ENCODE data around the gene SCGN. TPM values are rescaled to one million over a fixed set of nuclear protein-coding genes. Genes with fewer than 3 reads are reported as not detected.

Gene SCGN
- total and polyA plus RNA-seq, 2 of the 4 experiments (the other 2 are of a cell fraction), result not detected

DNA sequence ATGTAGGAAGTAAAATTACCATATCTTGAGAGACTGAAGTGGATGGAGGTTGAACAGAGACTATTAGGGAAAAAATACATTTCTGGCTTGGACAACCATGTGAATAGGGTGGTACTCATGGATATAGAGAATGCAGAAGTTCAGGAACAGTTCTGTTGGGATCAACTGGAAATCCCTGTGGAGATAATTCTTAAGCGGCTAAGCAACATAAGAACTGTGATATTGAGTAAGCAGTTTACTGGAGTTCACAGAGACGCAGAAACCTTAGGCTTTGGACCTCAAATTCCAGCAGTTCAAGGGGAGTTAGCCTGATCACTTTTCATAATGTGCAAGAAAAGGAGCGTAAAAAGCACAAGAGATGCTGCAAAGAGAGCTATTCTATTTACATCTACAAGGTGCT is 78.9 kb downstream of the SCGN start:
- Histone ChIP-seq H2BK20ac (ENCODE audit: low read depth, low read length) (no peak overlapping the region), H2AK9ac (replicated peaks; ENCODE audit: low read depth, low read length, poor library complexity) (no peak overlapping the region), H2AFZ (replicated peaks; ENCODE audit: low read length, poor library complexity) (no peak overlapping the region), H3K27ac (ENCODE audit: insufficient read depth, low read length) (no peak overlapping the region), H3K4me2 (ENCODE audit: low read depth, low read length) (no peak overlapping the region), H2AK5ac (ENCODE audit: low read depth, low read length) (no peak overlapping the region), H3K56ac (ENCODE audit: extremely low read depth, insufficient read depth, low read length) (no peak overlapping the region), H3K14ac (replicated peaks; ENCODE audit: low read depth, low read length) (no peak overlapping the region), H3K4me1 (ENCODE audit: control insufficient read depth, insufficient read depth, low read length) (no peaks in the 10 kb centered on the region), H3K9ac (ENCODE audit: low read depth, low read length) (no peak overlapping the region), H3K4ac (ENCODE audit: low read depth, low read length) (no peak overlapping the region), H4K5ac (ENCODE audit: low read depth, low read length) (no peak overlapping the region), H3K9me3 (ENCODE audit: control insufficient read depth, insufficient read depth, low read length) (no peaks in the 10 kb centered on the region; the same call in 1 of the 2 replicates), H3K18ac (ENCODE audit: low read depth, low read length) (no peak overlapping the region), H4K8ac (ENCODE audit: low read depth in 2 of 2, low read length in 2 of 2) (no peak overlapping the region), H2BK15ac (ENCODE audit: low read depth, low read length) (no peak overlapping the region), H3K27me3 (ENCODE audit: control insufficient read depth, insufficient read depth, low read length) (no peaks in the 10 kb centered on the region), H4K20me1 (ENCODE audit: insufficient read depth, low read length) (no peaks in the 10 kb centered on the region), H3K9me1 (ENCODE audit: insufficient read depth, low read length) (no peaks in the 10 kb centered on the region), H4K91ac (ENCODE audit: insufficient read depth, low read depth, low read length) (no peak overlapping the region), H2BK5ac (ENCODE audit: low read depth, low read length, poor library complexity, severe bottlenecking) (no peak overlapping the region), H3K4me3 (ENCODE audit: insufficient read depth, low read depth, low read length) (no peak overlapping the region), H3K23ac (ENCODE audit: low read depth, low read length) (no peak overlapping the region), H3K79me1 (ENCODE audit: low read depth in 1 of 2, low read length in 2 of 2) (no peaks in the 10 kb centered on the region), H2BK120ac (ENCODE audit: low read depth, low read length) (no peak overlapping the region), H3K36me3 (ENCODE audit: control insufficient read depth, insufficient read depth, low read length) (no peaks in the 10 kb centered on the region)
- in situ Hi-C loops (cut with MboI; ENCODE audit: low sequenced_read_pairs) (no loop called here), dilution Hi-C loops (cut with HindIII; ENCODE audit: low sequenced_read_pairs, unreplicated experiment) (no loop called here), intact Hi-C loops (cut with micrococcal nuclease) (no loop called here)
- ATAC-seq (ENCODE audit: low read depth), result no peak
- 82% methylated on average over 1 of the region's 3 CpGs; no CpG with 5 or more reads in 1 of the 2 experiments for WGBS, 2 experiments (ENCODE audit: extremely low coverage in 2 of 2, insufficient read length in 1 of 2)
- ChIA-PET POLR2A (ENCODE audit: unreplicated experiment) (no interaction called here), CTCF (no interaction called here)
- no TSS peak for BruUV-seq (replicated peaks)
- no peak for TF ChIP-seq MAFK (IDR thresholded peaks at IDR 0.05; ENCODE audit: low read depth, low read length)
- TF ChIP-seq CHD1 (IDR thresholded peaks at IDR 0.05; ENCODE audit: low read depth, low read length), result no peak
- no peak for DNase-seq
